Measurements from ENCODE around the gene STIM1.

The STIM1 gene

GRCh38 chr11:3952715-3953114 is 97.3 kb downstream of the STIM1 start:
- no peak for DNase-seq (ENCODE audit: low read depth)

- no peak for DNase-seq (ENCODE audit: low read depth)
These were observed 97.9 kb downstream of the STIM1 start for GRCh38 chr11:3953327-3953726.

GRCh38 chr11:3954448-3955298 is 99.2 kb downstream of the STIM1 start:
- DNase-seq (ENCODE audit: low read depth): no peak

- DNase-seq (ENCODE audit: low read depth): no peak
These were observed 99.8 kb downstream of the STIM1 start for GRCh38 chr11:3955299-3955665.

GRCh38 chr11:3956038-3956437 is 100.6 kb downstream of the STIM1 start:
- DNase-seq (ENCODE audit: low read depth): no peak

GRCh38 chr11:3956748-3957147 is 101.3 kb downstream of the STIM1 start:
- no peak for DNase-seq (ENCODE audit: low read depth)

- DNase-seq (ENCODE audit: low read depth): no peak
These were observed 102.0 kb downstream of the STIM1 start for GRCh38 chr11:3957437-3957836.

GRCh38 chr11:3958281-3958680 is 102.8 kb downstream of the STIM1 start:
- no peak for DNase-seq (ENCODE audit: low read depth)

GRCh38 chr11:3959015-3959902 is 103.8 kb downstream of the STIM1 start:
- no peak for DNase-seq (ENCODE audit: low read depth)

GRCh38 chr11:3959903-3960265 is 104.4 kb downstream of the STIM1 start:
- DNase-seq (ENCODE audit: low read depth): no peak

GRCh38 chr11:3962406-3962840 is 107.0 kb downstream of the STIM1 start:
- no peak for DNase-seq (ENCODE audit: low read depth)

GRCh38 chr11:3964056-3964455 is 108.6 kb downstream of the STIM1 start:
- no peak for DNase-seq (ENCODE audit: low read depth)

- no peak for DNase-seq (ENCODE audit: low read depth)
These were observed 109.6 kb downstream of the STIM1 start for GRCh38 chr11:3964935-3965604.

GRCh38 chr11:3967695-3968094 is 112.2 kb downstream of the STIM1 start:
- DNase-seq (ENCODE audit: low read depth): no peak

GRCh38 chr11:3969200-3969599 is 113.7 kb downstream of the STIM1 start:
- DNase-seq (ENCODE audit: low read depth): no peak

- DNase-seq (ENCODE audit: low read depth): no peak
These were observed 114.1 kb downstream of the STIM1 start for GRCh38 chr11:3969613-3970012.

GRCh38 chr11:3970108-3970507 is 114.6 kb downstream of the STIM1 start:
- DNase-seq (ENCODE audit: low read depth): no peak

- DNase-seq (ENCODE audit: low read depth): no peak
These were observed 116.4 kb downstream of the STIM1 start for GRCh38 chr11:3971756-3972404.

GRCh38 chr11:3972431-3972830 is 117.0 kb downstream of the STIM1 start:
- DNase-seq (ENCODE audit: low read depth): no peak

GRCh38 chr11:3977078-3977477 is 121.6 kb downstream of the STIM1 start:
- no peak for DNase-seq (ENCODE audit: low read depth)

GRCh38 chr11:3981084-3981633 is 125.7 kb downstream of the STIM1 start:
- DNase-seq (ENCODE audit: low read depth): no peak

- DNase-seq (ENCODE audit: low read depth): no peak
These were observed 127.0 kb downstream of the STIM1 start for GRCh38 chr11:3982431-3982830.

All from activated gamma-delta T cell treated with anti-CD3 and anti-CD28 coated beads, Interleukin-2, amount 50 U/mL, for 16 hours (primary cell).